OCI-LY1 (cell line): Measurements from ENCODE around the gene ANO4.
A peak's percentile ranks its signal among the peaks of the same experiment; 100 is the strongest.

Source experiments
- H2AFZ ChIP-seq: fragments of 200-600 bp; sonication (generic), shearing (Covaris generic); 2 replicates; pipeline ENCODE4 v1.6.0; 2014; ENCODE audit warnings: antibody characterized with exemption, mild to moderate bottlenecking, low read length
- H3F3A ChIP-seq: fragments of 200-600 bp; sonication (generic), shearing (Covaris generic); 2 replicates; pipeline ENCODE4 v1.6.0; 2014; ENCODE audit warnings: mild to moderate bottlenecking, antibody characterized with exemption, low read length, moderate library complexity; ENCODE audit not compliant: insufficient read depth
- H3K27ac ChIP-seq: fragments of 200-600 bp; sonication (generic); 2 replicates; pipeline ENCODE4 v1.5.1; 2014; ENCODE audit warnings: low read length, mixed run types, mild to moderate bottlenecking, low read depth; ENCODE audit not compliant: poor library complexity, severe bottlenecking
- H3K27me3 ChIP-seq: fragments of 200-600 bp; sonication (generic); 2 replicates; pipeline ENCODE4 v1.6.0; 2014; ENCODE audit warnings: antibody characterized with exemption, mild to moderate bottlenecking, low read length, moderate library complexity; ENCODE audit not compliant: insufficient read depth
- H3K36me3 ChIP-seq: fragments of 200-600 bp; sonication (generic); 2 replicates; pipeline ENCODE4 v1.6.1; 2014; ENCODE audit warnings: mild to moderate bottlenecking, antibody characterized with exemption, low read length, moderate library complexity, mixed read lengths; ENCODE audit not compliant: insufficient read depth
- H3K4me1 ChIP-seq: fragments of 200-600 bp; sonication (generic); 2 replicates; pipeline ENCODE4 v1.5.1; 2014; ENCODE audit warnings: mild to moderate bottlenecking, low read length, moderate library complexity; ENCODE audit not compliant: insufficient read depth, severe bottlenecking
- H3K4me2 ChIP-seq: fragments of 200-600 bp; sonication (generic), shearing (Covaris generic); 2 replicates; pipeline ENCODE4 v1.6.1; 2014; ENCODE audit warnings: low read length
- H3K4me3 ChIP-seq: fragments of 200-600 bp; sonication (generic); 2 replicates; pipeline ENCODE4 v1.5.1; 2014; ENCODE audit warnings: low read length, low read depth, mild to moderate bottlenecking, mixed read lengths; ENCODE audit not compliant: poor library complexity, severe bottlenecking
- H3K79me2 ChIP-seq: fragments of 200-600 bp; shearing (Covaris generic); 2 replicates; pipeline ENCODE4 v1.6.1; 2016; ENCODE audit warnings: mixed run types, low read length, mixed read lengths; ENCODE audit not compliant: insufficient read depth
- H3K9ac ChIP-seq: fragments of 200-600 bp; sonication (generic), shearing (Covaris generic); 2 replicates; pipeline ENCODE4 v1.6.1; 2014; ENCODE audit warnings: mild to moderate bottlenecking, low read length, mixed read lengths
- H3K9me2 ChIP-seq: fragments of 200-600 bp; sonication (generic), shearing (Covaris generic); 2 replicates; pipeline ENCODE4 v1.6.1; 2014; ENCODE audit warnings: low read depth, mild to moderate bottlenecking, low read length, mixed read lengths
- H3K9me3 ChIP-seq: fragments of 200-600 bp; shearing (Covaris generic); 2 replicates; pipeline ENCODE4 v1.6.1; 2014; ENCODE audit warnings: low read length, mixed read lengths
- H4K20me1 ChIP-seq: fragments of 200-600 bp; sonication (generic), shearing (Covaris generic); 2 replicates; pipeline ENCODE4 v1.6.0; 2016; ENCODE audit warnings: mild to moderate bottlenecking, low read length; ENCODE audit not compliant: insufficient read depth
- EZH2 ChIP-seq: fragments of 200-600 bp; sonication (generic), shearing (Covaris generic); IDR thresholded peaks from 2 replicates; pipeline ENCODE4 v1.8.0; 2017; ENCODE audit warnings: borderline replicate concordance, mixed run types, mild to moderate bottlenecking, antibody characterized with exemption, low read length, moderate library complexity, mixed read lengths
- TF ChIP-seq, protein P1 (sequence below): fragments of 200-600 bp; sonication (generic), shearing (Covaris generic); IDR thresholded peaks from 2 replicates; pipeline ENCODE4 v1.5.1; 2017; ENCODE audit warnings: mild to moderate bottlenecking, antibody characterized with exemption, low read length, moderate library complexity, mixed read lengths

ANO4 gene

GRCh38 chr12:100875156-100875555 lies 80.6 kb downstream of the ANO4 start:
- no peaks in the 10 kb centered on the region for H3K79me2 ChIP-seq
- H3K27ac ChIP-seq = no peak overlapping the region
- H3K4me2 ChIP-seq = no peak overlapping the region
- no peaks in the 10 kb centered on the region for H4K20me1 ChIP-seq
- no peaks in the 10 kb centered on the region for H3K9me2 ChIP-seq
- no peak overlapping the region for H3K4me3 ChIP-seq
- no peaks in the 10 kb centered on the region for H3F3A ChIP-seq
- H3K27me3 ChIP-seq = no peaks in the 10 kb centered on the region
- no peaks in the 10 kb centered on the region for H3K36me3 ChIP-seq
- no peaks in the 10 kb centered on the region for H3K4me1 ChIP-seq
- no peaks in the 10 kb centered on the region for H3K9me3 ChIP-seq
- TF ChIP-seq EZH2 = no peak
- TF ChIP-seq, protein P1, sequence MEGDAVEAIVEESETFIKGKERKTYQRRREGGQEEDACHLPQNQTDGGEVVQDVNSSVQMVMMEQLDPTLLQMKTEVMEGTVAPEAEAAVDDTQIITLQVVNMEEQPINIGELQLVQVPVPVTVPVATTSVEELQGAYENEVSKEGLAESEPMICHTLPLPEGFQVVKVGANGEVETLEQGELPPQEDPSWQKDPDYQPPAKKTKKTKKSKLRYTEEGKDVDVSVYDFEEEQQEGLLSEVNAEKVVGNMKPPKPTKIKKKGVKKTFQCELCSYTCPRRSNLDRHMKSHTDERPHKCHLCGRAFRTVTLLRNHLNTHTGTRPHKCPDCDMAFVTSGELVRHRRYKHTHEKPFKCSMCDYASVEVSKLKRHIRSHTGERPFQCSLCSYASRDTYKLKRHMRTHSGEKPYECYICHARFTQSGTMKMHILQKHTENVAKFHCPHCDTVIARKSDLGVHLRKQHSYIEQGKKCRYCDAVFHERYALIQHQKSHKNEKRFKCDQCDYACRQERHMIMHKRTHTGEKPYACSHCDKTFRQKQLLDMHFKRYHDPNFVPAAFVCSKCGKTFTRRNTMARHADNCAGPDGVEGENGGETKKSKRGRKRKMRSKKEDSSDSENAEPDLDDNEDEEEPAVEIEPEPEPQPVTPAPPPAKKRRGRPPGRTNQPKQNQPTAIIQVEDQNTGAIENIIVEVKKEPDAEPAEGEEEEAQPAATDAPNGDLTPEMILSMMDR = no peak
- H2AFZ ChIP-seq = no peak overlapping the region
- H3K9ac ChIP-seq = no peak overlapping the region

GRCh38 chr12:100875771-100876170 lies 81.2 kb downstream of the ANO4 start:
- Histone ChIP-seq H3F3A (no peaks in the 10 kb centered on the region), H3K36me3 (no peaks in the 10 kb centered on the region), H2AFZ (no peak overlapping the region), H4K20me1 (no peaks in the 10 kb centered on the region), H3K4me1 (no peaks in the 10 kb centered on the region), H3K9me2 (no peaks in the 10 kb centered on the region), H3K27ac (no peak overlapping the region), H3K9ac (no peak overlapping the region), H3K9me3 (no peaks in the 10 kb centered on the region), H3K27me3 (no peaks in the 10 kb centered on the region), H3K4me3 (no peak overlapping the region), H3K4me2 (no peak overlapping the region), H3K79me2 (no peaks in the 10 kb centered on the region)
- no peak for TF ChIP-seq EZH2
- TF ChIP-seq, protein P1 = no peak

DNA sequence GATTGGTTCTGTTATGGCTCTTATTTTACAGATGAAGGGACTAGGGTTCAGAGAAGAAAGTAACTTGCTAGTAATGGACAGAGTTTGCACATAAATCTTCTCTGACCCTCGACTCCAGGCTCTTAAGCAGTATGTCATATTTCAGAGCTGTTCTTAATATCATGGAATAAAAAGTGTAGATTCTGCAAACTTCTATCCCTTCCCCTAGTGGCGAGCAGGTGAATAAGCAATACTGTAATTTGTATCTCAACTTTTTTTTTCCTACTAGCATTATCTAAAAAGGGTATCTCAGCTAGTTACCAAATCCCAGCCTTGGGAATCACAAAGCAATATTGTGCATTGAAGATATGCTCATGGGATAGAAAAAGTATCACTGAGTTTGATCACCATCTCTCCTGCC lies 83.2 kb downstream of the ANO4 start:
- no peaks in the 10 kb centered on the region for H3F3A ChIP-seq

More for the DNA sequence above, 83.2 kb downstream of the ANO4 start:
- Histone ChIP-seq H3K36me3 (no peaks in the 10 kb centered on the region), H3K4me3 (no peak overlapping the region), H3K9me3 (no peaks in the 10 kb centered on the region), H3K79me2 (no peaks in the 10 kb centered on the region), H3K4me2 (no peak overlapping the region), H3K9ac (no peak overlapping the region), H2AFZ (no peak overlapping the region), H3K4me1 (no peaks in the 10 kb centered on the region), H3K27me3 (no peaks in the 10 kb centered on the region), H3K9me2 (no peaks in the 10 kb centered on the region), H3K27ac (no peak overlapping the region), H4K20me1 (no peaks in the 10 kb centered on the region)
- TF ChIP-seq, protein P1 = peak; percentile 45; the same call in 1 of the 2 replicates
- no peak for TF ChIP-seq EZH2
